NK-92 (cell line): ENCODE data around the gene SCRN3.
"Not testable (repeated sequence)": the region's sequence is repeated elsewhere in the genome, so short reads cannot be mapped to it uniquely, and the experiment has no call there.

ENCODE experiments used
- DNase-seq: peaks from one replicate; lab custom pipeline; 2025; ENCODE audit not compliant: unreplicated experiment; lab: John Stamatoyannopoulos, UW

Gene SCRN3

GRCh38 chr2:174400853-174401252 is 5.3 kb downstream of the SCRN3 start:
- no peak for DNase-seq

- no peak for DNase-seq
These were observed 8.1 kb downstream of the SCRN3 start for GRCh38 chr2:174403628-174404027.

DNA sequence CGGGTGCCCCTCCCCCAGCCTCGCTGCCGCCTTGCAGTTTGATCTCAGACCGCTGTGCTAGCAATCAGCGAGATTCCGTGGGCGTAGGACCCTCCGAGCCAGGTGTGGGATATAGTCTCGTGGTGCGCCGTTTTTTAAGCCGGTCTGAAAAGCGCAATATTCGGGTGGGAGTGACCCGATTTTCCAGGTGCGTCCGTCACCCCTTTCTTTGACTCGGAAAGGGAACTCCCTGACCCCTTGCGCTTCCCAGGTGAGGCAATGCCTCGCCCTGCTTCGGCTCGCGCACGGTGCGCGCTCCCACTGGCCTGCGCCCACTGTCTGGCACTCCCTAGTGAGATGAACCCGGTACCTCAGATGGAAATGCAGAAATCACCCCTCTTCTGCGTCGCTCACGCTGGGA is 14.5 kb downstream of the SCRN3 start:
- DNase-seq = not testable (repeated sequence)

GRCh38 chr2:174412256-174412655 is 16.7 kb downstream of the SCRN3 start:
- DNase-seq = no peak

GRCh38 chr2:174428214-174428613 is 32.7 kb downstream of the SCRN3 start:
- DNase-seq = no peak

DNA sequence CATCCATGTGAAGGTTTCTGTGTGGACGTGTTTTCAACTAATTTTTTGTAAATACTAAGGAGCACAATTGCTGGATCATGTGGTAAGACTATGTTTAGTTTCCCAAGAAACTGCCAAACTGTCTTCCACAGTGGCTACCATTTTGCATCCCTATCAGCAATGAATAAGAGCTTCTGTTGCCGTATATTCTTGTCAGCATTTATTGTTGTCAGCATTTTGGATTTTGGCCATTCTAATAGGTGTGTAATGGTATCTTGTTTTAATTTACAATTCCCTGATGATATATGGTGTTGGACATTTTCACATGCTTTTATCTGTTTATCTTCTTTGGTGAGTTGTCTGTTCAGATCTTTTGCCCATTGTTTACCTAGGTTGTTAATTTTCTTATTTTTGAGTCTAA is 34.5 kb downstream of the SCRN3 start:
- DNase-seq = no peak

DNA sequence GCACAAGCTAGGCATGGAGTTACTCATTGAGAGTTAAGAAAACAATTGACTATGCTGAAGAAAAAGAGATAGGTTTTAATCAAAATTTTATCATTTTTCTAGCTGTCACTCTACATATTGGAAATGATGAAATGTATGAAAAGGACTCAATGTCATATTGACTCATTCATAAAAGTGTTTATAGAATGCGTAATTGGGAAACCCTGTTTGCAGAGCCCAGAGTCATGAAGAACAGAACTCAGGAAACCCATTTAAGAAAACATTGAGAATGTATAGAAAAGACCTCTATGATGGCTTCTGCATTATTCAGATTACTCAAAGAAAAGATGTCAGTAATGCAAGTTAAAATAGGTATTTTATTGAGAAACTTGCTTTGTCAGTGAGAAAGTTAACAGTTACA is 36.4 kb downstream of the SCRN3 start:
- no peak for DNase-seq

DNA sequence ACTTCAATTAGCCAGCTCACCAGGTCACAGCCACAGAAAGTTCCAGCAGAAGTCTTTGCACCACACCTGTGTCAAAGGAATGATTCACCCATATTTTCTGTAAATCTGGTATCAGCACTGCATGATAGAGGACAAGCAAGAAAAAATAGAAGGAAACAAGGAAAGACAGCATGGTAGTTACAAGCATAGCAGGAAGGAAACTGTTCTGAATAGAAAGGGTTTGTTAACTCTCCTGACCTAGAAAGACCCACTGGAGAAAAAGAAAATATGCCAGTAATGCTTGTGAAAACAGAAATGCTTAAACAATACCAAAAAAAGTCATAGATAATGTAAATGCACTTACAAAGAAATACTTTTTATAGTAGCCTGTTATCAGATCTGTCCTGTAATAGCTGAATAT is 40.8 kb downstream of the SCRN3 start:
- DNase-seq = no peak

DNA sequence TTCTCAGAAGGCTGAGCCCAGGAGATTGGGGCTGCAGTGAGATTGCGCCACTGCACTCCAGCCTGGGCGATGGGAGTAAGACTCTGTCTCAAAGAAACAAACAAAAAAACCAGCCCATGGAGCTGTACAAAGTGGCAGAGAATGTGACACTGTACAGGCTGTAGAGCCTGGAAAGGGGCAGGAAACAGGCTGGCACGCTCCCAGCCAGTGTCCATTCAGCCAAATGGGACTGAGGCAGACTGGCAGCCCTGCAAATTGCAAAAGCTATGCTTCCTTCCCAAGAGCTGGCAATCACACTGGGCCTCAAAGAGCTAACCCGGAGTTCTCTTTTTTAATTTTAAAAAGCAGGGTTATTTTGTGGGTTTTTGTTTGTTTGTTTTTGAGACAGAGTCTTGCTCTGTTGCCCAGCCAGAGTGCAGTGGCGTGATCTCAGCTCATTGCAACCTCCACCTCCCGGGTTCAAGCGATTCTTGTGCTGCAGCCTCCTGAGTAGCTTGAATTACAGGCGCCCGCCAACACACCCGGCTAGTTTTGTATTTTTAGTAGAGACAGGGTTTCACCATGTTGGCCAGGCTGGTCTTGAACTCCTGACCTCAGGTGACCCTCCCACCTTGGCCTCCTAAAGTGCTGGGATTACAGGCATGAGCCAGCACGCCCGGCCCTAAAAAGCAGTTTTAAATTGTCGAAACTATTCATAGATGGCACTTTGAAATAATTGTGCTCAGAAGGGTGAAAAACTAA is 42.8 kb downstream of the SCRN3 start:
- no peak for DNase-seq

- no peak for DNase-seq
These were observed 43.8 kb downstream of the SCRN3 start for GRCh38 chr2:174439323-174439722.

DNA sequence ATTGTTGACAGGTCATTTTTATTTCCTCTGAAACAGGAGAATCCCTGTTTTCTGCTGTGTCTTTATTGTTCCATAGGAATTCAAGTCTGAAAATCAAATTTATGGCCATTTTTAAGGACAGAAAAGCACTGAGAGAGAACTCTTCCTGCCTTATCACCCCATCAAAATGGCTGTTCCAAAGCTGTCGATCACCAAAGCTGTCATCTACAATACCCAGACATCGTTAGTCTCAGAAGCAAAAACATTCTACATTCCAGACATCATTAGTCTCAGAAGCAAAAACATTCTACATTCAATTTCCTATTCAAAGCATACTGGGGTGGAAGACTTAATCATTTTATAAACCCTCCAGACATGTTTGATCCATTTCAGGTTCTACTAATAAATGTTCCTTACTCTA is 44.4 kb downstream of the SCRN3 start:
- no peak for DNase-seq

DNA sequence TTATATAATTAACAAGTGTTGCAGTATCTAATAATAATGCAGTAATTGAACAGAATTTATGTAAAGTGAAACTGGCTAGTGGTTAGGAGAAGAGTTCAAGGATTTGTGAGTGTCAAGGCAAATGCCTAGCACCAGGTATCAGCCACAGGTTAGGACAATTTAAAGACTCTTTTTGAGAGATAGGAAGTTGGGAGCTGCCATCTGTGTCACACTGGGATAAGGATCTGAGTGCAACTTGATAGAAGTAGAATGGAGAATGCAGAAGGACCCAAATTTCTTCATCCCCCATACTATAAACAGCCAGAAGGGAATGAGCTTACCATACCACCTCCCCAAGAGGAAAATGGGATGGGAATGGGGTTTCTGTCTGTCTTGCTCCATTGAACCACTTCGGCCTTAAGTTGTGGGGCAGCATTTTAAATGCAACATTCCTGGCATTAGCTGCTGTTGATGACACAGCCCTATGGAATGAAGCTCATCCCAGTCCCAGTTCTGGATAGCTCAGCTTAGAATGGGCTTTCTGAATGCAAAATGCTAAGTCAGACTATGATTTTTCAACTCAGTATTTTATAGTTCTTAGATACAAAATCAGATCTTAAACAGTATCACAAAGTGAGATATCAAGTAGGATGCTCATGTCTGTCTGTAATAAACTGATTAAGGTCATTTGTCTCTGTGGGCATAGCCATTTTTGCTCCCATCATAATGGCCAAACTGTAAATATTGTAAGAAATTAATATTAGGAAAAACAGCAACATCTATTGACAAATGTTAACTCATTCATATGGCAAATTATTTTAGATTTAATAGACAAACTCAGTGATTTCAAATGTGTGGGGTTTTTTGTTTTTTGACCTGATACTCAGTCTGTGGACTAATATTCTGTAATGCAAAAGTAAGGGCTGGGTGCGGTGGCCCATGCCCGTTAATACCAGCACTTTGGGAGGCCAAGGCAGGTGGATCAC is 47.3 kb downstream of the SCRN3 start:
- DNase-seq = no peak

- no peak for DNase-seq
These were observed 49.2 kb downstream of the SCRN3 start for GRCh38 chr2:174444761-174445160.

DNA sequence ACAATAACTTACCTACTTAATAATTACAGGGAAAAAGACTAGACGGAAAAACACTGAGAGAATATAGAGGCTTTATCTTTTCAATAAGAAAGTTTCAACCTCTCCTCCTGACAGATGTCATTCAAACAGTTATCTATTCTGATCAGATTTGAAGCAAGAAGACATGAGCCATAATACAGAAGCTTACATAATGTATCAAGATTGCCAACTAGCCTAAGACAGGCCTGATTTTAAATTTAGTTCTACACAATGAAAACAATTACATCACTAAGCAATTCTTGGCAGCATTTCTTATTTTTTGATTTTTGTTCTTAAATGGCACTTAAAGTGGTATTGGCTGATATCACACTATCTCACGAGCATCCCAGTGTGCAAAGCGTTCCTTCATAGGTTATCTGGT is 49.7 kb downstream of the SCRN3 start:
- no peak for DNase-seq

GRCh38 chr2:174446531-174446930 is 51.0 kb downstream of the SCRN3 start:
- DNase-seq = no peak

DNA sequence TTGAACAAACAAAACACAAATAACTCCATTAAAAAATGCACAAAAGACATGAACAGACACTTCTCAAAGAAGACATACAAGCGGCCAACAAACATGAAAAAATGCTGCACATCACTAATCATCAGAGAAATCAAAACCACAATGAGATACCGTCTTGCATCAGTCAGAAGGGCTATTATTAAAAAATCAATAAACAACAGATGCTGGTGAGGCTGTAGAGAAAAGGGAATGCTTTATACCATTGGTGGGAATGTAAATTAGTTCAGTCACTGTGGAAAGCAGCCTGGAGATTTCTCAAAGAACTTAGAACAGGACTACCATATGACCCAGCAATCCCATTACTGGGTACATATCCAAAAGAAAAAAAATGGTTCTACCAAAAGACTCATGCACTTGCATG is 53.5 kb downstream of the SCRN3 start:
- no peak for DNase-seq

DNA sequence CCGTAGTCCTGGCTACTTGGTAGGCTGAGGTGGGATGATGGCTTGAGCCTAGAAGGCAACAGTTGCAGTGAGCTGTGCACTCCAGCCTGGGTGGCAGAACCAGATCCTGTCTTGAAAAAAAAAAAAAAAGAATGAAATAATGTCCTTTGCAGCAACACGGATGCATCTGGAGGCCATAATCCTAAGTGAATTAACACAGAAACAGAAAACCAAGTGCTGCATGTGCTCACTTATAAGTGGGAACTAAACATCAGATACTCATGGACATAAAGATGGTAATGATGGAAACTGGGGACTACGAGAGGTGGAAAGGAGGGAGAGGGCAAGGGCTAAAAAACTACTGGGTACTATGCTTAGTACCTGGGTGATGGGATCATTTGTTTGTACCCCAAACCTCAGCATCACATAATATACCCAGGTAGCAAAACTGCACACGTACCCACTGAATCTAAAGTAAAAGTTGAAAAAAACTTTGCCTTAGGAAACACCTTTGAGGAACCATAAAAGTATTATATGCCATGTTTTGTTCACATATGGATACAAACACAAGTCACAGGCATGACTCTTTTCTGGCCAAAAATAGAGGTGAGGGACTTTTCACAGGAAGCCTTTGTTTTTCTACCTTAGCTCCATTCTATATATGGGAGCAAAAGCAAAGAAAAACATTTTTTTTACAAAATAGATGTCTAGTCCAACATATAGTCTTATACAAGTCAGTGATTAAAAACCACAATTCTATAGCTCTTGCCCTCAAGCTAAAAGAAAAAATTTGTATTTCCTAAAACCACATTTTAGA is 54.7 kb downstream of the SCRN3 start:
- DNase-seq = no peak

GRCh38 chr2:174454566-174454965 is 59.0 kb downstream of the SCRN3 start:
- DNase-seq = no peak

GRCh38 chr2:174461221-174461620 is 65.7 kb downstream of the SCRN3 start:
- no peak for DNase-seq

GRCh38 chr2:174465327-174465726 is 69.8 kb downstream of the SCRN3 start:
- no peak for DNase-seq

DNA sequence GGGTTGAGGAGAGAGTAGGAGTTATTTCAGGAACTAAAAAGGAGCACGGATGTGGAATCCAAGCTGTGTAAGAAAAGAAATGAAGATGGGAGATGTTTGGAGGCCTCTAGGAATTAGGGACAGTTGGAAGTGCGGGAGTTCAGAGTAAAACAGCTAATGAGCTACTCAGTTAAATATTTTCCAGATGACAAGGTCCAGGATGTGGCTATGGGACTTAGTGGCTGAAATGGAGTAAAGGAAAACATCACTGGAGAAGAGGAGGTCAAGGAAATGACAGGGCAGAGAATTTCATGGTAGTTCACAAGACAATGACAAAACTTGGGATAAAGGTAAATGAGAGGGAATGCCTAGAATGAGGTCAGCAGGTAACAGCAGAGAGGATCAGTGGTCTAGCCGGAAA is 78.3 kb downstream of the SCRN3 start:
- DNase-seq = no peak
